Islet of Langerhans (tissue), 1 donor: ENCODE data around the gene PRRG2.
"Not testable (repeated sequence)": the region's sequence is repeated elsewhere in the genome, so short reads cannot be mapped to it uniquely, and the experiment has no call there.

Experiments
- FAIRE-seq: peaks from one replicate; lab custom pipeline; 2011; peaks lifted over from hg19 to GRCh38; lab: Jason Lieb, UNC

The PRRG2 gene

DNA sequence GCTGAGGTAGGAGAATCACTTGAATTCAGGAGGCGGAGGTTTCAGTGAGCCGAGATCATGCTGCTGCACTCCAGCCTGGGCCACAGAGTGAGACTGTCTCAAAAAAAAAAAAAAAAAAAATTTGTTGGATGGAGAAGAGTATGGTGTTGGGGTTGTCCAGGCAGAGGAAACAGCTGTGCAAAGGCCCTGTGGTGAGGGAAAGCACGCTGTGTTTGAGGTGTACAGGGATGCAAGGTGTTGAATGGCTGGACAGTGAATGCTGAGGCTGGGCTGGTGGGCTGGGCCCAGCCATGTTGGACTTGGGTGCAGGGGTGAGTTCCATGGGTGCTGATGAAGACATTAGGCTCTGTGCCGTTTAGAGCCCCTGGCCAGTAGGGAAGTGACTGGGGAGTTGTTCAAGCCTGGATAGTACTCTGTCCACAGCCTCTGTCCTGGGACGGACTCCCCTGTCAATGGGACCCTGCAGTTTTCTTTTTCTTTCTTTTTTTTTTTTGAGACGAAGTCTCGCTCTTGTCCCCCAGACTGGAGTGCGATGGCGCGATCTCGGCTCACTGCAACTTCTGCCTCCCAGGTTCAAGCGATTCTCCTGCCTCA, 28.5 kb downstream of the PRRG2 start:
- no peak for FAIRE-seq

DNA sequence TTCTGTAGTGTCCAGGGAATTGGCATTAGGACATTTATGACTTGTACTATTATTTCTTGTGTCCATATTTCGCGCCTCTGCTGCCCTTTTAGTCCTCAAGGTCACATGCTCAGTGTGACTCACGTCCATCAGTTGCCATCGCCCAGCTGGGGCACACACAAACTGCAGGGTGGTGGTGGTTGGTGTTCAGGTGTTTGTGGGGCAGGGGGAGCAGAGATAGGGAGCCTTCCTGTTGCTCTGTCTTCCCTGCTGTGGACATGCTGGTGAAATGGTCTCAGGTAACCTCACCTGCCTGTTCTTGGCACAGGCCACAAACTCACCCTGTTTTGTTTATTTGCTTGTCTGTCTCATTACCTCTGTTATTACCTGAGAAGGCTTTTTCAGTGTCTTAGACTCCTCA, 32.3 kb downstream of the PRRG2 start:
- no peak for FAIRE-seq

- FAIRE-seq = no peak
Measured at GRCh38 chr19:49614096-49614833, 33.1 kb downstream of the PRRG2 start.

- FAIRE-seq = no peak
Measured at GRCh38 chr19:49615861-49616260, 34.7 kb downstream of the PRRG2 start.

GRCh38 chr19:49616532-49616931, 35.4 kb downstream of the PRRG2 start:
- FAIRE-seq = no peak

DNA sequence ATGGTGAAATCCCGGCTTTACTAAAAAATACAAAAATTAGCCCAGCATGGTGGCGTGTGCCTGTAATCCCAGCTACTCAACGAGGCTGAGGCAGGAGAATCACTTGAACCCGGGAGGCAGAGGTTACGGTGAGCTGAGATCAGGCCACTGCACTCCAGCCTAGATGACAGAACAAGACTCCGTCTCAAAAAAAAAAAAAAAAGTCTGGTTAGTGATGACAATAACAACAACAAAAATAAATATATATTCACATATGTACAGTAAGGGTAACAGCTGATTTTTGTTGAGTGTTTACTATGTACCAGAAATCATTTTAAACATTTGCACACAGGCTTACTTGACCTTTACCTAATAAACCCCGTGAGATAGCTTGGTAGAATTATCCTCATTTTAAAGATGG, 35.8 kb downstream of the PRRG2 start:
- FAIRE-seq = no peak

- not testable (repeated sequence) for FAIRE-seq
Measured at GRCh38 chr19:49617860-49618259, 36.7 kb downstream of the PRRG2 start.

GRCh38 chr19:49624967-49625910, 44.1 kb downstream of the PRRG2 start:
- FAIRE-seq = no peak

- FAIRE-seq = no peak
Measured at GRCh38 chr19:49626226-49626625, 45.1 kb downstream of the PRRG2 start.

- FAIRE-seq = no peak
Measured at GRCh38 chr19:49629659-49630058, 48.5 kb downstream of the PRRG2 start.

DNA sequence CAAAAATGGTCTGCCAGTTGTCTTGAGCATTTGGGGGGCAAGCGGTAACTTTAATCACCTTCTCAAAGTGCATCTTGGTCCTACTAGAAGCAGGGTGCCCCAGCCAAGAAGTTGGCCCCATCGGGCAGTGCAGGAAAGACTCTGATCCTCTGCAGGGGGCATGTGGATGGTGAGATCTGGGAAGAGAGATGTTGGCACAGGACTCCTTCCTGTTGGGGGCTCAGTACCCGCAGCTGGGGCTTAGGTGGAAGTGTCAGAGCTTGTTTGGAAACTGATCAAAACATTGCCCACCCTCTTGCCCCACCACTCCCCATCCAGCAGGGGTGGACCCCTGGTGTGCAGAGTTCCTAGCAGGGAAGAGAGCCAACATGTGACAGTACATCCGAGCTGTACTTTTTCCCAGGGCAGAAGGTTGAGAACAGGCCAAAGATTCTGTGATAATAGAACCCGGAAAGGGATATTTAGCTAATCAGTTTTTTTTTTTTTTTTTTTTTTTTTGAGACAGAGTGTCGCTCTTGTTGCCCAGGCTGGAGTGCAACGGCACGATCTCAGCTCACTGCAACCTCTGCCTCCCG, 50.0 kb downstream of the PRRG2 start:
- FAIRE-seq = no peak

- no peak for FAIRE-seq
Measured at GRCh38 chr19:49631610-49632192, 50.6 kb downstream of the PRRG2 start.

DNA sequence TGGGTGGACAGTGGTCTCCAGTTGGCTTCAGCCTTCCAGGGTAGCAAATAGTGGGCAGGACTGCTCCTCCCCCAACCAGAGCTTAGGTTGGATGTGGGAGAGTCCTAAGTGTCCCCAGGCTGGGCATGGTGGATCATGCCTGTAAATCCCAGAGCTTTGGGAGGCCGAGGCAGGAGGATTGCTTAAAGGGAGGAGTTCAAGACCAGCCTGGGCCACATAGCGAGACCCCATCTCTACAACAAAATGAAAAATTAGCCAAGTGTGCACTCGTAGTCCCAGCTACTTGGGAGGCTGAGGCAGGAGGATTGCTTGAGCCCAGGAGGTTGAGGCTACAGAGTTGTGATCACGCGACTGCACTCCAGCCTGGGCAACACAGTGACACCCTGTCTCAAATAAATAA, 51.5 kb downstream of the PRRG2 start:
- no peak for FAIRE-seq

GRCh38 chr19:49633273-49633672, 52.2 kb downstream of the PRRG2 start:
- FAIRE-seq = not testable (repeated sequence)

DNA sequence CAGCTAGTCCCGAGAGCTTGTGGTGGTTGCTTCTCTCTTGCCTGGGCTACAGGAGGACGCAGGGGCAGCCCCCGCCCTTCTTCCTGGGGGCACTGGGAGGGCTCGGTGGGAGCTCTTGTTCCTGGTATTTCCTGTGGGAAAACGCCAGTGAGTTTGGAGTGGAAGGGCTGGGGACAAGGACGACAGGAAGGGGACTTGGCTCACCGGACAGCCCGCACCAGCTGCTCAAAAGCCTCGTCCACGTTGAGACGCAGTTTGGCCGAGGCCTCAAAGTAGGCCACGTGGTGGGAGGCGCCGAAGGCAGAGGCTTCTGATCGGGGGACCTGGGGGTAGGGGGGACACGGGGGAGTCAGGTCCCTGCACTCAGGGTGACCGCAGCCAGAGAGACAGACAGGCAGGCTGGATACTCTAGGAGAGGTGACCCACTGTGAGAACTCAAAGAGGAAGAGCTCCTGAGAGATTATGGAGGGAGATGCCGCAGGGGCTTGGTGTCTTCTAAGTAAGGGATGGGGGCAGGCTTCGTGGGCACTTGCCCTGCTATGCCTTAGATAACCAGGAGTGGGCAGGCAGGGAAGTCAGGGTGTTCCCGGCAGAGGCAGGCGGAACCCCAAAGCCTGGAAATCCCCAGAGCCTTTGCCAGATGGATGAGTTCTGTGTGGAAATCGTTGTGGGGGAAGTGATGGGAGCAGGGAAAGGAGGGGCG, 54.6 kb downstream of the PRRG2 start:
- FAIRE-seq = no peak

GRCh38 chr19:49636233-49636932, 55.3 kb downstream of the PRRG2 start:
- no peak for FAIRE-seq

DNA sequence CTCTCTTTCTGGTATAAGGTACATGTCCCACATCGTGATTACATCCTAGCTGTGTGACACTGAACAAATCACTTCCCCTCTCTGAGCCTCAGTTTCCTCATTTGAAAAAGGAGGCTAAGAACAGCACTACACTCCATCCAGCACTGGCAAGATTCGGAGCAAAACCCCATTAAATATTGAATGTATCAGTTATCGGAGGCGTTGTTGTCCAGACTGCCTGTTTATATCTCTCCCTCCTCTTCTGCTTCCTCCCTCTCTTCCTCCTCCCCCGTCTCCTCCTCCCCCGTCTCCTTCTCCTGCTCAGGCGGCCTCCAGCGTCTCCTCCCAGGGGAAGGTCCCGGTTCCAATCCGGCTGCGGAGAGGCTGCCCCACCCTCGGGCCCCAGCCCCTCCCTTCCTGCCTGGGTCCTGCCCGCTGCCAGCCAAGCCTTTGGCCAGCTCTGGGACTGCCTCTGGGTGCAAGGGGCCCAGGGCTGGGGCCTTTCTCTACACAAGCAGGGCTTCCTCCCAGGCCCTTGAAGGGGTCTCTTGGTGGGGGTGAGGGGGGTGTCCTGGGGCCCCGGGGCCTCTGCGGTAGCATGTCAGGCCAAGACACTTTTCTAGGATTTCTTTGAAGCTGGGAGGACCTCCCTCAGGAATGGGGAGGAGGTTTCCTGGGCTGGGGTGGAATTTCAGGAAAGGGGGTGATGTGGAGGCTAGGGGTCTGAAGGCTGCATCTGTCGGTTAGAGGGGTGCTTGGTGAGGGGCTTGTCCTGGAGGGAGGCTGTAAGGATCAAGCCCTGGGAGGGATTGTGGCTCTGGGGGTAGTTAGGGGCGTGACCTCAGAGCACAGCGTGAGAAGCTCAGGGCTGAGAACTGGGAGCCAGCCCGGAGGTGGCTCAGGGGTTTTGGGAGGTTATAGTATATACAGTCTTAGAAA, 57.0 kb downstream of the PRRG2 start:
- FAIRE-seq = no peak

- no peak for FAIRE-seq
Measured at GRCh38 chr19:49639401-49640112, 58.4 kb downstream of the PRRG2 start.
